Tibial nerve (tissue), 4 donors: ENCODE results near the gene KAT2B. TPM values are rescaled to one million over a fixed set of nuclear protein-coding genes. Genes with fewer than 3 reads are reported as not detected.
A peak's percentile ranks its signal among the peaks of the same experiment; 100 is the strongest.

Experiments used
- DNase-seq, 2 donors: peaks; one replicate each; pipeline ENCODE4 v3.0.0-alpha.2; 2019; ENCODE audit warnings: low spot score in 2 of 2
- H3K27ac ChIP-seq, 4 donors: fragments of 200-600 bp; sonication (generic) in 3 of 4; one replicate each; pipeline ENCODE4 v1.5.1; 2017 to 2019; ENCODE audit warnings: mild to moderate bottlenecking in 1 of 4
- H3K27me3 ChIP-seq, 2 donors: fragments of 200-600 bp; sonication (generic) in 1 of 2; one replicate each; pipeline versions ENCODE4 v1.5.1 to v1.6.0; 2017 to 2019
- H3K36me3 ChIP-seq, 3 donors: fragments of 200-600 bp; sonication (generic); one replicate each; pipeline ENCODE4 v1.5.1; 2018 to 2019
- H3K4me1 ChIP-seq, 4 donors: fragments of 200-600 bp; sonication (generic) in 3 of 4; one replicate each; pipeline ENCODE4 v1.5.1; 2017 to 2019
- H3K4me3 ChIP-seq, 4 donors: fragments of 200-600 bp; sonication (generic) in 3 of 4; one replicate each; pipeline ENCODE4 v1.5.1; 2017 to 2019; ENCODE audit warnings: mild to moderate bottlenecking in 1 of 4, moderate library complexity in 1 of 4
- H3K9me3 ChIP-seq, 4 donors: fragments of 200-600 bp; sonication (generic) in 3 of 4; one replicate each; pipeline ENCODE4 v1.5.1; 2017 to 2019
- EP300 ChIP-seq, 2 donors: sonication (generic); formaldehyde crosslinking; IDR thresholded peaks; one replicate each; pipeline ENCODE4 v1.6.1; 2017; ENCODE audit warnings: antibody characterized with exemption in 2 of 2, mild to moderate bottlenecking in 1 of 2
- POLR2A ChIP-seq, 2 donors: fragments of 450-650 bp; IDR thresholded peaks; one replicate each; pipeline ENCODE4 v1.6.1; 2017; ENCODE audit warnings: antibody characterized with exemption in 2 of 2, mild to moderate bottlenecking in 2 of 2, moderate library complexity in 2 of 2
- WGBS, 2 donors: methylation state at CpG; one replicate each; pipeline ENCODE4 v1.1.5; 2018; 5-methylcytosine and 5-hydroxymethylcytosine counted together
- total RNA-seq, 4 donors: library from RNA; depleted of rRNA; stranded (reverse); fragments of >200 nt; gene quantifications; one replicate each; pipeline ENCODE4 v1.1.0, GENCODE V29; 2016
- TF ChIP-seq, protein P1 (sequence below), 5 experiments: fragments of 200-600 bp in 3 of 5; fragments of 450-650 bp in 2 of 5; sonication (generic) in 3 of 5; IDR thresholded peaks; one replicate each; pipeline ENCODE4 v1.5.1; 2016 to 2019; ENCODE audit warnings: antibody characterized with exemption in 5 of 5, mild to moderate bottlenecking in 3 of 5, moderate library complexity in 2 of 5

KAT2B gene
- total RNA-seq, 4 donors from 2014 or later, result 34.5 to 87.2 (median 60.1) TPM

DNA sequence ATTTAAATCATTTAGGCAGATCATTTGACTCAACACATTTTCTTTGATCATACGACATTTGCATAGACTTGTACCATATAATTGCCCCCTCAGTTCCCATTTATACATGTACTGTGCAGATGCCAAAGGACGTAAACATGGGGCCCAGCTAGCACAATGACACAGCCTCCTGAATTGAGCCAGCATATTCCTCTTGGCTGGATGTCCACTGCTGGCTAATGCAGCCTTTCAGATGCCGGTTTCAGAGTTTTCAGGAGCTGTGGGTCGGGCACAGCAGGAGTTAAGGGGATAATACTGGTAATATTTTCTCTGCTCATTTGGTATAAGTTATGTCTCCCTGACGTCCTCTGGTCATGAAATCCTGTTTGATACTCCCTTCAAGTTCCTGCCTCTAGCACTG is 39.4 kb downstream of the KAT2B start:
- no peak for TF ChIP-seq POLR2A (IDR thresholded peaks at IDR 0.05)
- TF ChIP-seq, protein P1, sequence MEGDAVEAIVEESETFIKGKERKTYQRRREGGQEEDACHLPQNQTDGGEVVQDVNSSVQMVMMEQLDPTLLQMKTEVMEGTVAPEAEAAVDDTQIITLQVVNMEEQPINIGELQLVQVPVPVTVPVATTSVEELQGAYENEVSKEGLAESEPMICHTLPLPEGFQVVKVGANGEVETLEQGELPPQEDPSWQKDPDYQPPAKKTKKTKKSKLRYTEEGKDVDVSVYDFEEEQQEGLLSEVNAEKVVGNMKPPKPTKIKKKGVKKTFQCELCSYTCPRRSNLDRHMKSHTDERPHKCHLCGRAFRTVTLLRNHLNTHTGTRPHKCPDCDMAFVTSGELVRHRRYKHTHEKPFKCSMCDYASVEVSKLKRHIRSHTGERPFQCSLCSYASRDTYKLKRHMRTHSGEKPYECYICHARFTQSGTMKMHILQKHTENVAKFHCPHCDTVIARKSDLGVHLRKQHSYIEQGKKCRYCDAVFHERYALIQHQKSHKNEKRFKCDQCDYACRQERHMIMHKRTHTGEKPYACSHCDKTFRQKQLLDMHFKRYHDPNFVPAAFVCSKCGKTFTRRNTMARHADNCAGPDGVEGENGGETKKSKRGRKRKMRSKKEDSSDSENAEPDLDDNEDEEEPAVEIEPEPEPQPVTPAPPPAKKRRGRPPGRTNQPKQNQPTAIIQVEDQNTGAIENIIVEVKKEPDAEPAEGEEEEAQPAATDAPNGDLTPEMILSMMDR (IDR thresholded peaks at IDR 0.05), result no peak
- TF ChIP-seq EP300 (IDR thresholded peaks at IDR 0.05), result no peak
- H3K27ac ChIP-seq, result peak overlapping the region in 3 of 4 donors; percentile 9 to 74 (median 63)
- H3K4me1 ChIP-seq, result peaks cover 0 to 45% (median 13%) of the 10 kb centered on the region in 4 donors
- no peaks in the 10 kb centered on the region for H3K9me3 ChIP-seq
- no peak for DNase-seq
- H3K36me3 ChIP-seq, result no peaks in the 10 kb centered on the region
- H3K27me3 ChIP-seq, result no peaks in the 10 kb centered on the region
- no peak overlapping the region for H3K4me3 ChIP-seq
- WGBS, 2 donors, result 47 to 49% methylated on average over 5 of the region's 5 CpGs

DNA sequence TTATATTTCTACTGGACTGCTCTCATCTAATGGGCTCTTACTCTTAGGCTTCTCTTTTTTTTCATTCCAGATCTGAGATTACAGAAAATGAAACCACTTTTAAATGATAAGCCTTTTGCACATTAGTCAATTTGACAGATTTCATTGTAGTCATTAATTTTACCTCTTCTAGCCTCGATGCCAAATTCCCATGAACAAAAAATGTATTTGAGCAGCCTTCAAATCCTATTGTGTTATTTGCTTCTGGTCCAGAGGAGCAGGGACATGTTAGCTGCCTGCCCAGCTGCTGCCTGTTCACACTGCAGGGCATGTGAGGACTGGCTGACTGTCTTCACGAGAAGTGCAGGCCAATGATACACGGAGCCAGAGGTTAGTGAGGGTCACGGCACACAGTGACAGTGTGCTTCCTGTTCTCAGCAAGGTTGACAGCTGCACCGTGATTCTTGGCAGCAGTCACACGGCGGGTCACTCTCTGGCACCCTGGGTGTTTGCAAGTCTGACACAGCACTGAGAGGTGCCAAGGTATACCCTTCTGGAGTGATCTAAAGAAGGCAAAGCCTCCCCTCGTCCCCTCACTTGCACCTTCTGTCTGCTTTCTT is 40.8 kb downstream of the KAT2B start:
- 31 to 32% methylated on average over 8 of the region's 8 CpGs for WGBS, 2 donors
- DNase-seq, result no peak
- H3K36me3 ChIP-seq, result peaks cover 0 to 6% (median 0%) of the 10 kb centered on the region in 3 donors
- peaks cover 0 to 33% (median 12%) of the 10 kb centered on the region in 4 donors for H3K4me1 ChIP-seq
- peak overlapping the region in 3 of 4 donors; percentile 31 to 74 (median 65) for H3K27ac ChIP-seq
- no peaks in the 10 kb centered on the region for H3K9me3 ChIP-seq
- no peaks in the 10 kb centered on the region for H3K27me3 ChIP-seq
- H3K4me3 ChIP-seq, result no peak overlapping the region
- TF ChIP-seq POLR2A (IDR thresholded peaks at IDR 0.05) (no peak), EP300 (IDR thresholded peaks at IDR 0.05) (peak in 1 of 2 donors; percentile 39)
- TF ChIP-seq, protein P1 (IDR thresholded peaks at IDR 0.05), result no peak

DNA sequence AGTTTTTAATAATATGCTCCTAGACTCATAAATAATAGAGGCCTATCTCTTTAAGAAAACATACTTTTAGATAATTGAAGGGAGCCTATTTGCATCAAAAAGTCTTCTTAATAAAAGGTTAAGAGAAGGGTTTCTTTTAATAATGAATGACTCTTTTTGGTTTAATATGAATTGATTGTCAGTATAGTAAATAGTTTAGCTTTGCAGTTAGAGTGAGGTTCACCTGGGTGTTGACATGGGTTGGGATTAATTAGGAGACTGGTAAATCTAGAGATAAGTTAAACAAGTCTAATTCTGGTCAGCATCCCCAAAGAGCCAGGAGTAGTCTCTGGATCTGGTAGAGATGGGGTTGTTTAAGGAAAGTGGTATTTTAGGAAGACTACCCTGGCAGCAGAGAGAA is 43.0 kb downstream of the KAT2B start:
- no peaks in the 10 kb centered on the region for H3K9me3 ChIP-seq
- no peak overlapping the region for H3K27ac ChIP-seq
- no peak for DNase-seq
- no peak overlapping the region for H3K4me3 ChIP-seq
- peaks cover 0 to 12% (median 0%) of the 10 kb centered on the region in 3 donors for H3K36me3 ChIP-seq
- TF ChIP-seq POLR2A (IDR thresholded peaks at IDR 0.05) (no peak), EP300 (IDR thresholded peaks at IDR 0.05) (no peak)
- TF ChIP-seq, protein P1 (IDR thresholded peaks at IDR 0.05), result no peak
- no peaks in the 10 kb centered on the region for H3K27me3 ChIP-seq
- peaks cover 0 to 22% (median 9%) of the 10 kb centered on the region in 4 donors for H3K4me1 ChIP-seq

DNA sequence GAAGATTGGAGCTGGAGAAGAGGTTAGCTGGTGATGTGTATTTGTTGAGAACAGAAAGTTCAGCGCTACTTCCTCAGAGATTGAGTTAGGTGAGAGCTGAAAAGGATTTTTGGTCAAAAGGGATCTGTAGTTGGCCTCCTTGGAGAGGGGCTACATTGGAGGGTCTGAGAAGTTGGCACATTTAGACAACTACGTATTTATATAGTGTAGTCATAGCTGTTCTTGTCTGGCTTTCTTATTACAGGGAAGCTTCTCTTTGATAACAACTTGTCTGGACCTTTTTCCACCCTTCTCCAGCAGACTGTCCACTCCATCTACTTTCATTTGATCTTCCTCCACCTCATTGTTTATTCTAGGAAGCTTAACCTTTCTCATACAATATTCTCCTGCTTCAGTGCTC is 43.7 kb downstream of the KAT2B start:
- DNase-seq, result no peak
- Histone ChIP-seq H3K27me3 (no peaks in the 10 kb centered on the region), H3K9me3 (peaks cover 0 to under 1% (median 0%) of the 10 kb centered on the region in 4 donors), H3K4me3 (no peak overlapping the region), H3K4me1 (peaks cover 0 to 22% (median 9%) of the 10 kb centered on the region in 4 donors), H3K27ac (no peak overlapping the region), H3K36me3 (peaks cover 0 to 12% (median 0%) of the 10 kb centered on the region in 3 donors)
- WGBS, 2 donors, result 92 to 96% methylated on average over 2 of the region's 2 CpGs
- TF ChIP-seq, protein P1 (IDR thresholded peaks at IDR 0.05), result no peak
- TF ChIP-seq POLR2A (IDR thresholded peaks at IDR 0.05), result no peak
- no peak for TF ChIP-seq EP300 (IDR thresholded peaks at IDR 0.05)

DNA sequence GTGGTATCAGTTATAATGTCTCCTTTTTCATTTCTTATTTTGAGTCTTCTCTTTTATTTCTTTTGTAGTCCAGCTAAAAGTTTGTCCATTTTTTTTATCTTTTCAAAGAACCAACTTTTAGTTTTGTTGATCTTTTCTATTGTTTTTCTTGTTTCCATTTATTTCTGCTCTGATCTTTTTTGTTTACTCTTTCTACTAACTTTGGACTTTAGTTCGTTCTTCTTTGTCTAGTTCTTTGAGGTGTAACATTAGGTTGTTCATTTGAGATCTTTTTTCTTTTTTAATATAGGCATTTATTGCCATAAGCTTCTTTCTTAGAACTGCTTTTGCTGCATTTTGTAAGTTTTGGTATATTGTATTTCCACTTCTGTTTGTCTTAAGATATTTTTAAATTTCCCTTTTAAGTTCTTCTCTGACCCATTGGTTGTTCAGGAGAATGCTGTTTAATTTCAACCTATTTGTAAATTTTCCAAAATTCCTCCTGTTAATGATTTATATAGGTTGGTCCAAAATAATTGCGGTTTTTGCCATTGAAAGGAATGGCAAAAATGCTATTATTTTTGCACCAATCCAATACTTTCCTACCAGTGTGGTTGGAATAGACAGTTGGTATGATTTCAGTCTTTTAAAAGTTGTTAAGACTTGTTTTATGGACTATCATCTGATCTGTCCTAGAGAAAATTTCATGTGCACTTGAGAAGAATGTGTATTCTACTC is 51.2 kb downstream of the KAT2B start:
- Histone ChIP-seq H3K27ac (no peak overlapping the region), H3K36me3 (peaks cover 0 to 38% (median 0%) of the 10 kb centered on the region in 3 donors), H3K4me3 (no peak overlapping the region), H3K4me1 (peaks cover 0 to 6% (median 2%) of the 10 kb centered on the region in 4 donors), H3K9me3 (peaks cover 0 to 13% (median 5%) of the 10 kb centered on the region in 4 donors), H3K27me3 (no peaks in the 10 kb centered on the region)
- DNase-seq, result no peak
- WGBS, 2 donors, result 73 to 89% methylated on average over 2 of the region's 2 CpGs
- no peak for TF ChIP-seq POLR2A (IDR thresholded peaks at IDR 0.05)
- no peak for TF ChIP-seq EP300 (IDR thresholded peaks at IDR 0.05)
- TF ChIP-seq, protein P1 (IDR thresholded peaks at IDR 0.05), result no peak
